Astrocyte of the cerebellum (primary cell): Measurements from ENCODE around the gene PHF14.

ENCODE experiments used
- DNase-seq: peaks from one replicate; pipeline ENCODE4 v3.0.0-alpha.2; 2011; ENCODE audit warnings: low read depth
- H3K4me3 ChIP-seq: 2 replicates; pipeline ENCODE4 v1.5.1; 2011; ENCODE audit warnings: mild to moderate bottlenecking, low read depth, low read length, moderate library complexity
- in situ Hi-C: cut with HindIII; loops from 2 replicates; pipeline ENCODE4 v1.10.0; 2017; ENCODE audit warnings: low sequenced_read_pairs
- TF ChIP-seq, protein P1 (sequence below): IDR thresholded peaks from 2 replicates; pipeline ENCODE4 v1.5.1; 2012; ENCODE audit warnings: low read length, low read depth, moderate library complexity, mild to moderate bottlenecking; ENCODE audit errors: missing control alignments

Gene PHF14

DNA sequence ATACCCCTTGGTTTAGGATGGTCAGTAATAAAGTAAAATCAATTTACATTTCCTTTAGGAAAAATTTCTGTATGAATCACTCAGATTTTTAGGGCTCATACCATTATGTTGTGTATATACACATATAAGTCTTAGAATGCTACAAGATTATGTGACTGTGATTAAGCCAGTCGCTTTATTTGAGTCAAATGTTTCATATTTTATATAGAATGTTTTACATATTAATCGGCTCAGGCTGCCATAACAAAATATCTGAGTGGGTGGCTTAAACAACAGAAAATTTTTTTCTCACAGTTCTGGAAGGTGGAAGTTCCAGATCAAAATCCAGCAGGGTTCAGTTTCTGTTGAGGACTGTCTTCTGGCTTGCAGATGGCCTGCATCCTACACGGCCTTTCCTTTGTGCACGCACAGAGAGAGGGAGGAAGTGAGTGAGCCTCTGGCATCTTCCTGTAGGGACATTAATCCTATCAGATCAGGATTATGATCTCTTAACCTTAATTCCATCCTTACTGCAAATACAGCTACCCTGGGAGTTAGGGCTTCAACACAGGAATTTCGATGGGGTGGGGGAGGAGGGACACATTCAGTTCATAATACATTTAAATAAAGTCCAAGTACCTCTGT is 198.0 kb downstream of the PHF14 start:
- in situ Hi-C loops = no loop called here
- TF ChIP-seq, protein P1, sequence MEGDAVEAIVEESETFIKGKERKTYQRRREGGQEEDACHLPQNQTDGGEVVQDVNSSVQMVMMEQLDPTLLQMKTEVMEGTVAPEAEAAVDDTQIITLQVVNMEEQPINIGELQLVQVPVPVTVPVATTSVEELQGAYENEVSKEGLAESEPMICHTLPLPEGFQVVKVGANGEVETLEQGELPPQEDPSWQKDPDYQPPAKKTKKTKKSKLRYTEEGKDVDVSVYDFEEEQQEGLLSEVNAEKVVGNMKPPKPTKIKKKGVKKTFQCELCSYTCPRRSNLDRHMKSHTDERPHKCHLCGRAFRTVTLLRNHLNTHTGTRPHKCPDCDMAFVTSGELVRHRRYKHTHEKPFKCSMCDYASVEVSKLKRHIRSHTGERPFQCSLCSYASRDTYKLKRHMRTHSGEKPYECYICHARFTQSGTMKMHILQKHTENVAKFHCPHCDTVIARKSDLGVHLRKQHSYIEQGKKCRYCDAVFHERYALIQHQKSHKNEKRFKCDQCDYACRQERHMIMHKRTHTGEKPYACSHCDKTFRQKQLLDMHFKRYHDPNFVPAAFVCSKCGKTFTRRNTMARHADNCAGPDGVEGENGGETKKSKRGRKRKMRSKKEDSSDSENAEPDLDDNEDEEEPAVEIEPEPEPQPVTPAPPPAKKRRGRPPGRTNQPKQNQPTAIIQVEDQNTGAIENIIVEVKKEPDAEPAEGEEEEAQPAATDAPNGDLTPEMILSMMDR = no peak
- no peak for DNase-seq
- no peak overlapping the region for H3K4me3 ChIP-seq

DNA sequence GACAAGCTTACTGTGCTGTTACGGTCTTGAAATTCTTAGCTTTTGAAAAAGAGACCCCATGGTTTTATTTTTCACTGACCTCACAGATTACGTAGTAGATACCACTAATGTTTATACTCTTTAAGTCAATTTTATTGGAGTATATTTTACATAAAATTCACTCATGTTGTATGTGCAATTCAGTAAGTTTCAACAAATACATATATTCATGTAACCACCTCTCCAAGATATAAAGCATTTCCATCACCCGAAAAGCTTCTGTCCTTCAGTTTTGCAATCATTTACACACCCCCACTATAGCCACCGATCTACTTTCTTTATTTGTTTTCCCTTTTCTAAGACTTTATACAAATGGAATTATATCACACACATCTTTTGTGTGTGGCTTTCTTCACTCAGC is 199.2 kb downstream of the PHF14 start:
- no peak for DNase-seq
- TF ChIP-seq, protein P1 = no peak
- no peak overlapping the region for H3K4me3 ChIP-seq
- in situ Hi-C loops = no loop called here

DNA sequence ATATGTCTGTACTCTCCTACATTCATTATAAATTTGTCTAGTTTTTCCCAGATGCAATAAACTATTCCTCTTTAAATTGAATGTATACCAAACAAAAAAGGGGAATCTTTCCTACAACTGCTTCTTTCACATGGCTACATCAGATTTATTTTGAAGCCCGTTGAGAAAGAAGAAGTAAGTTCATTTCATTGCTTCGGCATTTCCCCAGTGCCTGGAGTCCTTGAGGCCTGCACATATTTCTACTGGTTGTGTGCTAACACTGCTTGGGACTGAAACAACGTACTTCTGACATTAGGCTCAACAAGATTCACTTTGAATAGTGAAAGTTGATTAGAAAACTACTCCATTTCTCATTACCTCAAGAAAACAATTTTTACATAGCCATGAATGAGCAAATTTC is 201.7 kb downstream of the PHF14 start:
- no peak overlapping the region for H3K4me3 ChIP-seq
- no peak for DNase-seq
- in situ Hi-C loops = no loop called here
- TF ChIP-seq, protein P1 = no peak

DNA sequence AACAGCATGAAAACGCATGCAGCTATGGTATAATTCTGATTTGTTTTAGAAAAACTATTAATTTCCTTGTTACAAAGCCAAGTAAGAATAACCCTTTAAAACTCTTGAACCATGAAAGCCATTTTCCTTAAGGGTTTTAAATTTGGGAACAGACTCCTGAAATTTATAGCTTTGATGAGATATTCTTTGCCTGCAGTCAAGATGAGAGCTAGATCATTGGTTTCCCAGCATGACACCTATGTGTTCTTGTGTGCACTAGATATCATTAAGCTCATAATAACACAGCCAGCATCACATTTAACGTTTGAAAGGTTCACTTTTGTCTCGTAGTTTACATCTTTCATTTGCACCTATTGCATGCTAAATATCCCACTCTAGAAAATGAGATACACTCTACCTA is 202.2 kb downstream of the PHF14 start:
- no peak overlapping the region for H3K4me3 ChIP-seq
- DNase-seq = no peak
- in situ Hi-C loops = no loop called here
- TF ChIP-seq, protein P1 = no peak

DNA sequence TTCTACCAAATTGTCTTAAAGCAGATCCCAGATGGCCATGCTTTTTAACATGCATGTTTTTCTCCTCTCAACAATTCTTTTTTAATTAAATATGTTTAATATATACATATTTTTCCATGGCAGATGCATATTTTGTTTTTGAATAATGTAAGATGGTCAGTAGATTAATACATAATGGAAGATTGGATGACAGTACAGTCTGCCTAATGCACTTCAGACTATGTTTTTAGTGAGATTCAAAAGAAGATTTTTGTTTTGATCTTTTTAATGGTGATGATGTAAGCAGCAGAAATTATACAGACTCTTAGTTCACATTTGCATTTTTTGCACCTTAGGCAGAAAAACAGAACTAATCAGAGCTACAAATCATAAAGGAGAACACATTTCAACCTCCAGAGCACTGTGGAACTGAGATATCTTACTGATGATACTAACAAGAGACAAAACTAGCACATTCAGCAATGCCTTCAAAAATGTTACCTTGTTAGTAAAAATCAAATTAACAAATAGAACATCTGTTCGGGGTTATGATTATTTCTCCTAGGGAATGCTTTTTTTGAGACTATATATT is 203.4 kb downstream of the PHF14 start:
- TF ChIP-seq, protein P1 = no peak
- DNase-seq = no peak
- in situ Hi-C loops = no loop called here
- H3K4me3 ChIP-seq = no peak overlapping the region

DNA sequence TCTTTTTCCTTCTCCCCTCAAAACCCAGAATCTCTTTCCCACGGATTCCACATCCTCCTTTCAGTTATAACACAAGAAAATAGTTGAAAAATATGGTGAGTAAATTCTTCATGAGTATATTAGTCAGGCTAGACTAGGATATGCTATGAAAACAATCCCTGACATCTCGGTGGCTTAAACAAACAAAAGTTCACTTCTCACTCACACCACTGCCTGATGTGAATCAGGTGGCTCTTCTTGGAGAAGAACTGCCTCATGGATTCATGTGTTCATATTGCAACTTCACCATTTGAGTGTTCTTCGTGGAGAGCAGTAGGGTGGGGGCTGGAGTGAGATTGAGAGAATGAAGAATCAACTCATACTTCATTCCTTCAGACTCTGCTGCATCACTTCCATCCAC is 204.1 kb downstream of the PHF14 start:
- in situ Hi-C loops = no loop called here

More for the DNA sequence above, 204.1 kb downstream of the PHF14 start:
- no peak overlapping the region for H3K4me3 ChIP-seq
- TF ChIP-seq, protein P1 = no peak
- DNase-seq = no peak
